ENCODE results near the gene SET. TPM values are rescaled to one million over a fixed set of nuclear protein-coding genes. Genes with fewer than 3 reads are reported as not detected.

SET gene
- total RNA-seq, 1 experiment from 2014 or later, result 422 TPM

GRCh38 chr9:128715436-128715750, 26.4 kb downstream of the SET start:
- ATAC-seq (no peak), DNase-seq (ENCODE audit: low read depth, low spot score) (no peak)
- ChIA-PET CTCF (no interaction called here), POLR2A (no interaction called here)
- TF ChIP-seq POLR2AphosphoS5 (IDR thresholded peaks at IDR 0.05; ENCODE audit: low read depth, low read length), result no peak
- TF ChIP-seq REST (IDR thresholded peaks at IDR 0.05; ENCODE audit: insufficient read depth in 1 of 2, low read depth in 2 of 2, low read length in 1 of 2), result no peak
- no peak for TF ChIP-seq CTCF (IDR thresholded peaks at IDR 0.05)
- TF ChIP-seq TCF7L2 (IDR thresholded peaks at IDR 0.05; ENCODE audit: low read depth, low read length), result no peak
- no peak for TF ChIP-seq SIN3A (IDR thresholded peaks at IDR 0.05; ENCODE audit: borderline replicate concordance, insufficient read depth, low read depth, low read length)
- intact Hi-C loops (cut with micrococcal nuclease; ENCODE audit: unreplicated experiment), result no loop called here
- BruUV-seq (replicated peaks), result no TSS peak
- Histone ChIP-seq H3K4me3 (ENCODE audit: low read depth in 2 of 2, low read length in 2 of 2) (no peak overlapping the region), H3K4me1 (ENCODE audit: control insufficient read depth, insufficient read depth, low read length) (no peaks in the 10 kb centered on the region), H3K9me3 (ENCODE audit: control insufficient read depth, insufficient read depth, low read depth, low read length) (no peaks in the 10 kb centered on the region), H3K27ac (ENCODE audit: low read length) (no peak overlapping the region), H3K36me3 (ENCODE audit: control insufficient read depth, insufficient read depth, low read length) (no peaks in the 10 kb centered on the region; the same call in 1 of the 2 replicates), H3K27me3 (ENCODE audit: control insufficient read depth, insufficient read depth, low read length) (no peaks in the 10 kb centered on the region)
- in situ Hi-C loops (cut with HindIII; ENCODE audit: low pct_unique_long_range_greater_than_20kb, low sequenced_read_pairs), result no loop called here

GRCh38 chr9:128716581-128717254, 27.7 kb downstream of the SET start:
- in situ Hi-C loops (cut with HindIII; ENCODE audit: low pct_unique_long_range_greater_than_20kb, low sequenced_read_pairs) (no loop called here), intact Hi-C loops (cut with micrococcal nuclease; ENCODE audit: unreplicated experiment) (no loop called here)
- TF ChIP-seq REST (IDR thresholded peaks at IDR 0.05; ENCODE audit: insufficient read depth in 1 of 2, low read depth in 2 of 2, low read length in 1 of 2), result no peak
- TF ChIP-seq SIN3A (IDR thresholded peaks at IDR 0.05; ENCODE audit: borderline replicate concordance, insufficient read depth, low read depth, low read length), result no peak
- no peak for TF ChIP-seq CTCF (IDR thresholded peaks at IDR 0.05)
- TF ChIP-seq POLR2AphosphoS5 (IDR thresholded peaks at IDR 0.05; ENCODE audit: low read depth, low read length), result no peak
- TF ChIP-seq TCF7L2 (IDR thresholded peaks at IDR 0.05; ENCODE audit: low read depth, low read length), result no peak
- no TSS peak for BruUV-seq (replicated peaks)
- no peak overlapping the region for H3K4me3 ChIP-seq (ENCODE audit: low read depth in 2 of 2, low read length in 2 of 2)
- H3K27me3 ChIP-seq (ENCODE audit: control insufficient read depth, insufficient read depth, low read length), result no peaks in the 10 kb centered on the region
- H3K4me1 ChIP-seq (ENCODE audit: control insufficient read depth, insufficient read depth, low read length), result no peaks in the 10 kb centered on the region
- DNase-seq (ENCODE audit: low read depth, low spot score), result no peak
- POLR2A ChIA-PET, result no interaction called here
- CTCF ChIA-PET, result interaction anchor here (0.6 to 0.7 kb wide), 2 partner anchors 12 to 101 kb away, joined by 7 to 8 read pairs; partner anchors contain the start of gene ENDOG
- no peak for ATAC-seq
- no peaks in the 10 kb centered on the region for H3K9me3 ChIP-seq (ENCODE audit: control insufficient read depth, insufficient read depth, low read depth, low read length)
- H3K27ac ChIP-seq (ENCODE audit: low read length), result no peak overlapping the region
- no peaks in the 10 kb centered on the region; the same call in 1 of the 2 replicates for H3K36me3 ChIP-seq (ENCODE audit: control insufficient read depth, insufficient read depth, low read length)
